PC-9 (cell line): ENCODE measurements around the gene WDR27.

Experiments used
- CTCF ChIP-seq: fragments of 200-600 bp; sonication (generic); conservative IDR thresholded peaks from 2 replicates; pipeline ENCODE4 v1.6.1; 2017; ENCODE audit warnings: mixed run types, antibody characterized with exemption, mild to moderate bottlenecking, moderate library complexity
- EZH2 ChIP-seq: fragments of 200-600 bp; sonication (generic); IDR thresholded peaks from 2 replicates; pipeline ENCODE4 v1.8.0; 2017; ENCODE audit warnings: antibody characterized with exemption, low read depth

- no peak for TF ChIP-seq CTCF
- no peak for TF ChIP-seq EZH2
Measured at GRCh38 chr6:169411296-169411695, 290.5 kb downstream of the WDR27 start.
